HFFc6 (cell line): ENCODE data around the gene DNAJC27. TPM values are rescaled to one million over a fixed set of nuclear protein-coding genes. Genes with fewer than 3 reads are reported as not detected.

Experiments used
- DNase-seq: peaks from one replicate; pipeline ENCODE4 v3.0.0-alpha.2; 2018
- H3K27ac Mint-ChIP-seq: 2 replicates; pipeline ENCODE4 v1.8.0; 2020; ENCODE audit warnings: mild to moderate bottlenecking, mixed read lengths
- H3K27me3 Mint-ChIP-seq: 2 replicates; pipeline ENCODE4 v1.8.0; 2021; ENCODE audit warnings: mild to moderate bottlenecking, moderate library complexity, mixed read lengths; ENCODE audit not compliant: insufficient read depth
- H3K36me3 Mint-ChIP-seq: 2 replicates; pipeline ENCODE4 v1.8.0; 2021; ENCODE audit warnings: low read depth, mixed read lengths
- H3K4me1 Mint-ChIP-seq: 2 replicates; pipeline ENCODE4 v1.8.0; 2020; ENCODE audit warnings: low read depth, mixed read lengths
- H3K4me3 Mint-ChIP-seq: 2 replicates; pipeline ENCODE4 v1.8.0; 2020; ENCODE audit warnings: mild to moderate bottlenecking, moderate library complexity, mixed read lengths
- H3K9me3 Mint-ChIP-seq: 2 replicates; pipeline ENCODE4 v1.8.0; 2020; ENCODE audit warnings: mild to moderate bottlenecking, mixed read lengths
- CTCF ChIP-seq: fragments of 200-600 bp; sonication (generic); IDR thresholded peaks from 2 replicates; pipeline ENCODE4 v1.5.0; 2021; ENCODE audit warnings: antibody characterized with exemption, mild to moderate bottlenecking
- total RNA-seq, 6 experiments: library from RNA; stranded (reverse); fragmentation: NEBNext Ultra II Directional; extraction: Animal tissue kit (Norgen Biotek cat#: 25700); gene quantifications; 2 replicates in 1 of 6; 3 replicates in 5 of 6; pipeline ENCODE4 v1.2.3, GENCODE V29; 2021

DNAJC27 gene
- total RNA-seq, 6 experiments from 2014 or later, result 2.8 to 3.9 (median 3.6) TPM

DNA sequence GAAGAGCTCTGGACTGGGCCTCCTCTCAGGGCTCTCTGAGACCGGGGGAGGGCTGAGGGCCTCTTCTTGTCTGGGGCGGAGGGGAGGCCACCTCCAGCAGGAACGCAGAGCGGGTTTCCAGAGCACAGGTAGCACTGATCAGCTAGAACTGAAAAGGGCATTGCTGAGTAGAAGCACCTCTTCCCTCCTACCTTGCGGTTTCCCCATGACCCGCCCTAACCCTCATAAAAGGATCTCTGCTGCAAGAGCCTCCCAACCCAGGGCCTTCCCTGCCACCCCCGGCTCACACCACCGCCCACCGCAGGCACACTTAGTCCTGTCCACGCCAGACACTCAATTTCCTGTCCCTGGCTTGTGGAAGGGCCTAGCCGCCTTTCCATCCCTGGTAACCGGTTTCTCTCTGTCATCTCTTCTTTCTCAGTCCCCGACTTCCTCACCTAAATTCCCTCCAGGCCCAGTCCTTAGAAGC lies 52.7 kb downstream of the DNAJC27 start:
- DNase-seq, result no peak
- peak overlapping the region; percentile 79 for H3K27ac Mint-ChIP-seq
- H3K9me3 Mint-ChIP-seq, result no peaks in the 10 kb centered on the region
- H3K4me1 Mint-ChIP-seq, result peaks cover 42% of the 10 kb centered on the region
- no peak for TF ChIP-seq CTCF
- H3K4me3 Mint-ChIP-seq, result peak overlapping the region; percentile 94
- H3K36me3 Mint-ChIP-seq, result peaks cover 6% of the 10 kb centered on the region; the same call in 1 of the 2 replicates
- H3K27me3 Mint-ChIP-seq, result no peaks in the 10 kb centered on the region; the same call in none of the 2 replicates

DNA sequence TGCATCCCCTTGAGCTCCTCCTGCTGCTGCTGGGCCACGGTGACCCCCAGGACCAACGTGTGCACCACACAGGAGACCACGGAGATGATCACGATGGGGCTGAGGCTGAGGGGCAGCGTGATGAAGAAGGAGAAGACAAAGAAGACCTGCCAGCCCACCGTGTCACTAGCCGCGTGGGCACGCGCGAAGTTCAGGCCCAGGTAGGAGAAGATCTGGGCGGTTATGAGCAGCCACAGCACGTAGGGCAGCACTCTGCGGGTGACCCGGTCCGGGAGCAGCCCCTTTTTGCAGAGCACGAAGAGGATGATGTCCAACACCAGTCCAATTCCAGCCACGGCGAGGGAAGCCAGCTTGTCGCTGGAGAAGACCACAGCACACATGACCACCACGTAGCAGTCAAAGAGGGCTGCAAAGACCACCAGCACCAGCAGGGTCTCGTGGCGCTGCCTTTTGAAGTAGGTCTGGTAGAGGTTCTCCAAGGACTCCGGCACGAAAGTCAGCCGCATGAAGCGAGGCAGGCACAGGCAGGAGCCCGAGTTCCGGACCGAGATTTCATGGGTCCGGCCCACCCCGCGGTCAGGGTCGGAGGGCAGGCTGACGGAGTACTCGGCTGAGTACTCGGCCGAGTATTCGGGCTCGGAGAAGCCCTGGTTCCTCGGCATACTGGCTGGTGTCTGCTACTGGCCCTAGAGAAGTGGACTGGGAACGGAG lies 53.3 kb downstream of the DNAJC27 start:
- Mint-ChIP-seq H3K9me3 (no peaks in the 10 kb centered on the region), H3K4me1 (peaks cover 42% of the 10 kb centered on the region), H3K27me3 (no peaks in the 10 kb centered on the region; the same call in none of the 2 replicates), H3K36me3 (peaks cover 6% of the 10 kb centered on the region; the same call in 1 of the 2 replicates), H3K27ac (peak overlapping the region; percentile 79), H3K4me3 (peak overlapping the region; percentile 94)
- no peak for DNase-seq
- TF ChIP-seq CTCF, result no peak

GRCh38 chr2:24917731-24918325 lies 53.9 kb downstream of the DNAJC27 start:
- TF ChIP-seq CTCF, result no peak
- H3K4me1 Mint-ChIP-seq, result peaks cover 42% of the 10 kb centered on the region
- no peaks in the 10 kb centered on the region for H3K9me3 Mint-ChIP-seq
- H3K4me3 Mint-ChIP-seq, result peak overlapping the region; percentile 94
- H3K27ac Mint-ChIP-seq, result peak overlapping the region; percentile 79; the same call in 1 of the 2 replicates
- H3K27me3 Mint-ChIP-seq, result no peaks in the 10 kb centered on the region; the same call in none of the 2 replicates
- DNase-seq, result no peak
- peaks cover 6% of the 10 kb centered on the region; the same call in 1 of the 2 replicates for H3K36me3 Mint-ChIP-seq

- Mint-ChIP-seq H3K27me3 (no peaks in the 10 kb centered on the region; the same call in none of the 2 replicates), H3K36me3 (peaks cover 7% of the 10 kb centered on the region), H3K4me1 (peaks cover 42% of the 10 kb centered on the region), H3K27ac (peak overlapping the region; percentile 61; the same call in 1 of the 2 replicates), H3K9me3 (no peaks in the 10 kb centered on the region), H3K4me3 (peak overlapping the region; percentile 94)
- TF ChIP-seq CTCF, result no peak
- peak; percentile 42 for DNase-seq
These were observed 54.7 kb downstream of the DNAJC27 start for GRCh38 chr2:24917086-24917485.

GRCh38 chr2:24915796-24916195 lies 56.0 kb downstream of the DNAJC27 start:
- no peaks in the 10 kb centered on the region; the same call in 1 of the 2 replicates for H3K9me3 Mint-ChIP-seq
- no peak overlapping the region for H3K4me3 Mint-ChIP-seq
- H3K27ac Mint-ChIP-seq, result no peak overlapping the region
- H3K4me1 Mint-ChIP-seq, result peaks cover 38% of the 10 kb centered on the region
- H3K36me3 Mint-ChIP-seq, result peaks cover 12% of the 10 kb centered on the region
- no peak for TF ChIP-seq CTCF
- no peaks in the 10 kb centered on the region; the same call in 1 of the 2 replicates for H3K27me3 Mint-ChIP-seq
- no peak for DNase-seq
